ENCODE data around the gene USP24.

DNA sequence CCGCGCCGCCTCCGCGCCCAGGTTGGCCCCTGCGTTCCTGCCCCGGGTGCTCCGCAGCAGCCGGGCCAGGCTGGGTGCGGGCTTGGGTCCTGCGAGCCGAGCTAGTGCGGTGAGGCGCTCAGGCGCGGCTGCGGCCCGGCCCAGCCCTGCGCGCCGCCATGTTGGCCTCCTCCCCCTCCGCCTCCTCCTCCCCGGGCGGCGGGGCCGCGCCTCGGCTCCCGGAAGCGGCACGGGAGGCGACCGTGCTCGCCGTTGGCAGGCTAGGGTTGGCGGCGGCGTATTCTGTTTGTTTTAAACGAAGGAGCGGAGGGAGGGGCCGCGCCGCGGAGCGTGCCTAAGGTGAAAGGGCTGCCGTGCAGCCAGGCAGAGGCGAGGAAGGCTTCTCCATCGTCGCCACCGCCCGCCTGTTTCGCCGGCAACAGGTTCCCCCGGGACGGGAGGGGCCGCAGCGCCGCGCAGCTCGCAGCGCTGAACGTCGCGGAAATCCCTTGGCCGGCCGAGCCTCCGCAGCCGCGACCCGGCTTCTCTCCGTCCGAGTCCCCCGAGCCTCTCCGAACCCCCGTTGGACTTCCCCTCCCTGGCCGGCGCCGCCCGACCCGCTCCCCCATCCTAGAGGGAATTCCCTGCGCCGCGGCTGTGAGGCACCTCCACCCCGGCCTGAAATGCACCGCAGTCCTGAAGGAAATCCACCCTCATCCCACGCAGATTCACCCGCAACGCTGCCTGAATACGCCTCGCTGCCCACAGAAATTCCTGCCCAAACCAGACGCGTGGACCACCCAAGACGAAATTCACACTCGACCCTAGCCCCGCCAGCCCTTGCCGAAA, at the start of gene USP24:
- TF ChIP-seq, protein P1, sequence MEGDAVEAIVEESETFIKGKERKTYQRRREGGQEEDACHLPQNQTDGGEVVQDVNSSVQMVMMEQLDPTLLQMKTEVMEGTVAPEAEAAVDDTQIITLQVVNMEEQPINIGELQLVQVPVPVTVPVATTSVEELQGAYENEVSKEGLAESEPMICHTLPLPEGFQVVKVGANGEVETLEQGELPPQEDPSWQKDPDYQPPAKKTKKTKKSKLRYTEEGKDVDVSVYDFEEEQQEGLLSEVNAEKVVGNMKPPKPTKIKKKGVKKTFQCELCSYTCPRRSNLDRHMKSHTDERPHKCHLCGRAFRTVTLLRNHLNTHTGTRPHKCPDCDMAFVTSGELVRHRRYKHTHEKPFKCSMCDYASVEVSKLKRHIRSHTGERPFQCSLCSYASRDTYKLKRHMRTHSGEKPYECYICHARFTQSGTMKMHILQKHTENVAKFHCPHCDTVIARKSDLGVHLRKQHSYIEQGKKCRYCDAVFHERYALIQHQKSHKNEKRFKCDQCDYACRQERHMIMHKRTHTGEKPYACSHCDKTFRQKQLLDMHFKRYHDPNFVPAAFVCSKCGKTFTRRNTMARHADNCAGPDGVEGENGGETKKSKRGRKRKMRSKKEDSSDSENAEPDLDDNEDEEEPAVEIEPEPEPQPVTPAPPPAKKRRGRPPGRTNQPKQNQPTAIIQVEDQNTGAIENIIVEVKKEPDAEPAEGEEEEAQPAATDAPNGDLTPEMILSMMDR (conservative IDR thresholded peaks at IDR 0.05; ENCODE audit: low read depth, low read length), result no peak
- TF ChIP-seq EZH2 (IDR thresholded peaks at IDR 0.05; ENCODE audit: borderline replicate concordance, low read depth, low read length, poor library complexity, severe bottlenecking), result no peak
